GM12872 (cell line): ENCODE measurements around the gene FSTL5.

Experiments
- TF ChIP-seq, protein P1 (sequence below): IDR thresholded peaks from 3 replicates; pipeline ENCODE4 v1.5.1; 2011; ENCODE audit warnings: low read depth, mild to moderate bottlenecking, low read length, moderate library complexity; ENCODE audit not compliant: insufficient read depth

Gene FSTL5

DNA sequence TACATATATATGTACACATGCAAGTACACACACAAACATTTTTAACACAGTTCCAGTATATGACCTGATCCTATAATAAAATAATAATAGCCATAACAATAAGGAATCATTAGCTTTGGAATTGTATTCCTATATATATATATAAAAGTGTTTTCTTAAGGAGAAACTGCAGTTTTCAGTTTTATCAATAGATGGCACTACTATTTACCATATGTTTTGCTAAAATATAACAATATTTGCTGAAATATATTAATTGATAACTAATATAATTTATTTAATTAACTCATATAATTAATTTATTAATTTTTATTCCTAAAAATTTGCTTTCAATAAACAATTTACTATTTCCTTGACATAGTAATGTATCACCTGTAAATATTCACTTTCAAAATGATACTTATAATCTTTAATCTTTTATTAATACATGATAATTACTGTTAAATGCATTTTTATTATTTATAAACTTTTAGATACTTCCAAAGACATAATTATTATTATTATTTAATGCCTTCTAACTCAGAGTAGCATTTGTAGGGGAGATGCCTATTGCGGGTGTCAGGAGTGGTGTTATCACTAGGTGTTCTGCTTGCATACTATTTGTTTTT lies 599.5 kb downstream of the FSTL5 start:
- TF ChIP-seq, protein P1, sequence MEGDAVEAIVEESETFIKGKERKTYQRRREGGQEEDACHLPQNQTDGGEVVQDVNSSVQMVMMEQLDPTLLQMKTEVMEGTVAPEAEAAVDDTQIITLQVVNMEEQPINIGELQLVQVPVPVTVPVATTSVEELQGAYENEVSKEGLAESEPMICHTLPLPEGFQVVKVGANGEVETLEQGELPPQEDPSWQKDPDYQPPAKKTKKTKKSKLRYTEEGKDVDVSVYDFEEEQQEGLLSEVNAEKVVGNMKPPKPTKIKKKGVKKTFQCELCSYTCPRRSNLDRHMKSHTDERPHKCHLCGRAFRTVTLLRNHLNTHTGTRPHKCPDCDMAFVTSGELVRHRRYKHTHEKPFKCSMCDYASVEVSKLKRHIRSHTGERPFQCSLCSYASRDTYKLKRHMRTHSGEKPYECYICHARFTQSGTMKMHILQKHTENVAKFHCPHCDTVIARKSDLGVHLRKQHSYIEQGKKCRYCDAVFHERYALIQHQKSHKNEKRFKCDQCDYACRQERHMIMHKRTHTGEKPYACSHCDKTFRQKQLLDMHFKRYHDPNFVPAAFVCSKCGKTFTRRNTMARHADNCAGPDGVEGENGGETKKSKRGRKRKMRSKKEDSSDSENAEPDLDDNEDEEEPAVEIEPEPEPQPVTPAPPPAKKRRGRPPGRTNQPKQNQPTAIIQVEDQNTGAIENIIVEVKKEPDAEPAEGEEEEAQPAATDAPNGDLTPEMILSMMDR = peak; percentile 16; the same call in 1 of the 3 replicates

DNA sequence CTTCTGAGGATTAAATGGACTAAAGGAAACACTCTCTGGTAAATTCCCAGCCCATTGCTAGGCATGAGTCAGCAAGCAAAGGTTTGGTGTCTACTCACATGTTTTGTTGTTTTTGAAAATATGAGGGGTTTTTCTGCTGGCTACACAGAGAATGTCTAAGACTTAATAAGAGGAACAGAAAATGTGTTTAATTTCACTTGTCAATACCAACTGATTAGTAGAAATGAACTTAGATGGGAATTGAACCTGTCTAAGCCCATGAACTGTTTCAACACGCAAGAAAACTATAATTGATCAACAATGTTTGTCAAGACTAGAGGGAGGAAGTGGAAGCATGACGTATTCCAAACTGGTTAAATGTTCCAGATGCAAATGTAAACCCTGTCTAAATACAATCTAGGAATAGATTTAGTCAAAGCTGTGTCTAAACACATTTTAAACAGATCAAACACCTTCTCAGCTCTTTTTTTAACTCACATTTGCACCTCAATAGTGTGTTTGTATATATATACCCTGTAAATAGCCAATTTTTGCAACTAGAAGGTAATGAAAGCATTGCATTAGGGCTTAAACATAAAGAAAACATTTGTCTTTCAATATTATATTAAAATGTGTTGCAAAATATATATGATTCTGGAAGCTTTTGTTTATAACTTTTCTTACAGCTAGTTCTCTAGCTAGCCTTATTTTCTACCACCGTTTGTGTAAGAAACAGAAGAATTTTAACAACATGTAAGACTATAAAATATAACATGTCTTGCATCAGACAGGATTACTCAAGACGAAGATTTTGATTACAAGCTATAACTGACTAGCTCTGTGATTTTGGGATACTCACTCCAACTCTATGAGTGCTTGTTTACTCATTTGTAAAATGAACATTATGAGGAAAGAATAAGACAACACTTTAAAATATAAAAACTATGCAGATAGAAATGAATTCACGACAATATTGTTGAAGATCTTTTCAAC lies 607.8 kb downstream of the FSTL5 start:
- TF ChIP-seq, protein P1 = no peak

DNA sequence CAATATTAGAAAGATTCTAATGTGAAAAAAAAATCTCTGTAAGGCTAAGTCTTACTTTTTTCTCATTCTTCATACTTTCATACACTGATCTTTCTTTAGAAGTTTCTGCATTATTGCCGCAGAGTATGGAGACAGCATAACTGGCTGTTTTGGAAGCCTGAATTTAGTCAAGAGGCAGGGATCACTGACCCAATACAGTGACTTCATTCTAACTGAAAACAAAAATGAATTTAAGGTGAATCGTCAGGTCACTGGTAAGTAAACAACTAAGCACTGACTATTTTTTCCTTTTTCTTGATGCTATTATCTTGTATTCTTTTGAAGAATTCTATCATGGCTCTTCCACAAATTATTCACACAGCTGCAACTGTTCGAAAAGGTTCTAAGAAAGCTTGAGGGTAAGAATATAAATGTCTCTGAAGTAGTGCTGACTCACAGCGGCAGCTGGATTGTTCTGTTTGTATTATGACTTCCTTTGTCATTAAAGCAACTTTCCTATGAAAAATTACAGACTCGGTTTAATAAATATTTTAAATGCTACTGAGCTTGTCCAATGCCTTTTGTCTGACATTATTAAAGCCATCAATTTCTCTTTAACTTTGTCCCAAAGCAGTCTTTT lies 609.3 kb downstream of the FSTL5 start:
- TF ChIP-seq, protein P1 = no peak

DNA sequence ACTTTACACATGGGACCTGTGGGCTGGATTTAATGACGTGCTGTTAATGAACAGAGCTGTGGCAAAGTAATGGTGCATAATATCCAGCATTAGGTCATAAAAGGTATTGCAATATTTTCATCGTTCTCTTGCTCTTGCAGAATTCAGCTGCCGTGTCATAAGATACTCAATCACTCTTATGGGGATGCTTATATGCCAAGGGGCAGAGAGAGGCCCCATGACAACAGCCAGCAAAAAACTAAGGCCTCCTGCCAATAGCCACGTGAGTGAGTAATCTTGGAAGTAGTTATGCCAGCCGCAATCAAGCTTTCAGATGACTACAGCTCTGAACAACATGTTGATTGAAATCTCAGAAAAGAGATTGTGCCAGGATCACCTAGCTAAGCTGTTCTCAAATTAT lies 616.9 kb downstream of the FSTL5 start:
- TF ChIP-seq, protein P1 = no peak

DNA sequence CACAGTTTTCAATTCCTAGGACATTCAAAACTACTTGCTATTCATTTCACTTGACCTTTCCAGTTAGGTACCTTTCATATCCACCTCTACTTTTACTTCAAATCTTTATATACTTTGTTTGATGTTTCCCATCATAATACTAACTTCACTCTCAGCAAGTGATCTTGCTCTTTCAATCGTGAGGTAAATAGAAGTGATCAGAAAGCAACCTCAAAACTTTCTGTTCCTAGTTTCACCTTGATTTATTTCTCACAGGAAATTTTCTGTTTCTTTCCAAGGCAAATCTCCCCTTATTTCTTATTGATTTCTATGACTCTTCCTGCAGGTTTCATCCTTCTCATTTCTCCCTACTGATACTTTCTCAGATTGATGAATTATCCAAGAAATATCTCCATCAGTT lies 623.5 kb downstream of the FSTL5 start:
- TF ChIP-seq, protein P1 = no peak

DNA sequence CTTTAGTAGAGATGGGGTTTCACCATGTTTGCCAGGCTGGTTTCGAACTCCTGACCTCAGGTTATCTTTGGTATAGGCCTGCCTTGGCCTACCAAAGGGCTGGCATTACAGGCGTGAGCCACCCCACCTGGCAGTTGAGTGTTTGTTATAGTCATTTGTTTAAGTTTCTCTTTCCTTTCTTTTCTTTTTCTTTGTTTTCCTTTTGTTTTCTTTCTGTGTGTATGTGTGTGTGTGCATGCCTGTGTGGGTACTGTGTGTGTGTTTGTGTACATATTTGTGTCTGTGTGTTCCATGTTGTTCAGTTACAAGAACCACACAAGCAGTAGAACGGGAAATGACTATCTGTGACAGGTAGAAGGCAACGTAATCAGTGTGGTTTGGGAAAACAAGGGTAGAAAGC lies 624.9 kb downstream of the FSTL5 start:
- TF ChIP-seq, protein P1 = no peak

DNA sequence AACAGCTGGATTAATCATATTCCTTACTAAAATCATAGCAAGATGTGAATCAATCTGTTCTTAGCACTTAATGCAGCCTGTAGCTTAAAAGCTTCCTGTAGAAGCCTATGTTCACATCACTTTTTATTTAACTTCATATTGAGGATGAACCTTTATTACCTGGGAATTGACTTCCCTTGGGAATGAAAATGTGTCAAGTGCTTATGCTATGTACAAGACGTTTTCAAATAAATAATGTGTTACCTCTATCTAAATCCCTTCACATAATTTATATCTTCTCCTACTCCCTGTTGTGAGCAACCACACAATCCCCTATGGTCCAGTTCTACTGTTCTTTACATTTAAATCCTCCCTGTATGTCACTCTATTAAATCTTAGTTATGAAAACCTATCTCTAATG lies 633.1 kb downstream of the FSTL5 start:
- TF ChIP-seq, protein P1 = no peak
